ENCODE results near the gene TLCD4.

DNA sequence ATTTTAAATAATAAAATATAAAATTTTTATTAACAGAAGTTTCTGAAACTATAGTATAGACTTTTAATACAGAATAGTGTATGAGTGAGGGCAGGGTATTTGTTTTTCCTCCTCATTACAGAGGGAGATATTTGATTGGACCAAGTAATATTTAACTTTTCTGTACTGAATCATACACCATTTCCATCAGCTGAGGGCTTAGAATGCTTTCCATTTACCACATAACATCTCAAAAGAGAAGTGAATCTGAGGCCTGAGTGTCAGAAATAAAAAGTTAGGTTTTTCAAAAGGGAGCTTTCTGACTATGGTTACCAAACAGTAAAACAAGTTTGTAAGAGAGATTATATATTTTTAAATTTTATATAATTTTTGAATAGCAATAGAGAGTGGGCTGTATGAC lies 29.5 kb downstream of the TLCD4 start:
- TF ChIP-seq, protein P1, sequence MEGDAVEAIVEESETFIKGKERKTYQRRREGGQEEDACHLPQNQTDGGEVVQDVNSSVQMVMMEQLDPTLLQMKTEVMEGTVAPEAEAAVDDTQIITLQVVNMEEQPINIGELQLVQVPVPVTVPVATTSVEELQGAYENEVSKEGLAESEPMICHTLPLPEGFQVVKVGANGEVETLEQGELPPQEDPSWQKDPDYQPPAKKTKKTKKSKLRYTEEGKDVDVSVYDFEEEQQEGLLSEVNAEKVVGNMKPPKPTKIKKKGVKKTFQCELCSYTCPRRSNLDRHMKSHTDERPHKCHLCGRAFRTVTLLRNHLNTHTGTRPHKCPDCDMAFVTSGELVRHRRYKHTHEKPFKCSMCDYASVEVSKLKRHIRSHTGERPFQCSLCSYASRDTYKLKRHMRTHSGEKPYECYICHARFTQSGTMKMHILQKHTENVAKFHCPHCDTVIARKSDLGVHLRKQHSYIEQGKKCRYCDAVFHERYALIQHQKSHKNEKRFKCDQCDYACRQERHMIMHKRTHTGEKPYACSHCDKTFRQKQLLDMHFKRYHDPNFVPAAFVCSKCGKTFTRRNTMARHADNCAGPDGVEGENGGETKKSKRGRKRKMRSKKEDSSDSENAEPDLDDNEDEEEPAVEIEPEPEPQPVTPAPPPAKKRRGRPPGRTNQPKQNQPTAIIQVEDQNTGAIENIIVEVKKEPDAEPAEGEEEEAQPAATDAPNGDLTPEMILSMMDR (IDR thresholded peaks at IDR 0.05; ENCODE audit: low read depth, low read length, poor library complexity, severe bottlenecking) = no peak
- no peak for TF ChIP-seq EZH2phosphoT487 (IDR thresholded peaks at IDR 0.05; ENCODE audit: borderline replicate concordance, low read length)
